ENCODE results near the gene ARHGEF40. TPM values are rescaled to one million over a fixed set of nuclear protein-coding genes. Genes with fewer than 3 reads are reported as not detected.

The ARHGEF40 gene
- polyA plus RNA-seq, 3 donors from 2014 or later = 0.23 to 0.35 TPM; not detected in 1

DNA sequence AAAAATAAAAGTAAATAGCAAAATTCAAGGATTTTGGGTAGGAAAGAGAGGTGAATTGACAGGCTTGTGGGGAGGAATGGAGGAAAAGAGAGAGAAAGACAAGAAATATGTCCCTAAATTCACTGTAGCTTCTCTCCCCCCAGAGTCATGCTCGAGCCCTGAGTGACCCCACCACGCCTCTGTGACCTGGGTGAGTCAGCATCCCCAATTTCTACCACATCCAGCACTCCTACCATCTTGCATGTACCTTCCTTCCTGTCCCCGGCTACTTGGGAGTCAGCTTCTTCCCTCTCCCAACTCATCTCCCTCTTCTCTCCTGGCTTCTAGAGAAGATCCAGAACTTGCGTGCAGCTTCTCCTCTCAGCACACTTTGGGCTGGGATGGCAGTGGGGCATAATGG, 18.6 kb downstream of the ARHGEF40 start:
- Mint-ChIP-seq H3K27me3 (ENCODE audit: low read depth in 3 of 3) (peaks cover 3 to 13% (median 8%) of the 10 kb centered on the region in 3 donors), H3K36me3 (no peaks in the 10 kb centered on the region), H3K9me3 (no peaks in the 10 kb centered on the region), H3K4me1 (peaks cover 25 to 26% of the 10 kb centered on the region in 2 donors), H3K4me3 (no peak overlapping the region), H3K27ac (peak overlapping the region in 5 of 6 donors; percentile 9 to 80 (median 56))
- DNase-seq = no peak

DNA sequence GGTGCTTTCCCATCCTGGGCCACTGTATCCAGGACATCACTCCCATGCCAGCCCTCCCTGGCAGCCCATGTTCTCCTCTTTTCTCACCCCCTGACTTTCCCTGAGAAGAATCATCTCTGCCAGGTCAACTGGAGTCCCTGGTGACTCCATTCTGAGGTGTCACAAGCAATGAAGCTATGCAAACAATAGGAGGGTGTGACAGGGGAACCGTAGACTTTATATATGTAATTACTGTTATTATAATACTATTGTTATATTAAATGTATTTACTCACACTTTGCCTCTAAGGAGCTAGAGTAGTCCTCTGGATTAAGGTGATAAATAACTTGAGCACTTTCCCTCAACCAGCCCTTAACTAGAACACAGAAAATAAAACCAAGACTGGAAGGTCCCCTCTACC, 19.2 kb downstream of the ARHGEF40 start:
- Mint-ChIP-seq H3K4me1 (peaks cover 25 to 26% of the 10 kb centered on the region in 2 donors), H3K4me3 (no peak overlapping the region), H3K9me3 (no peaks in the 10 kb centered on the region), H3K27me3 (ENCODE audit: low read depth in 3 of 3) (peaks cover 3 to 12% (median 8%) of the 10 kb centered on the region in 3 donors), H3K36me3 (no peaks in the 10 kb centered on the region), H3K27ac (peak overlapping the region in 5 of 6 donors; percentile 31 to 80 (median 46))
- DNase-seq = no peak

- Mint-ChIP-seq H3K4me1 (peaks cover 25 to 26% of the 10 kb centered on the region in 2 donors), H3K36me3 (no peaks in the 10 kb centered on the region)
Measured at GRCh38 chr14:21089877-21090193, 19.7 kb downstream of the ARHGEF40 start.

DNA sequence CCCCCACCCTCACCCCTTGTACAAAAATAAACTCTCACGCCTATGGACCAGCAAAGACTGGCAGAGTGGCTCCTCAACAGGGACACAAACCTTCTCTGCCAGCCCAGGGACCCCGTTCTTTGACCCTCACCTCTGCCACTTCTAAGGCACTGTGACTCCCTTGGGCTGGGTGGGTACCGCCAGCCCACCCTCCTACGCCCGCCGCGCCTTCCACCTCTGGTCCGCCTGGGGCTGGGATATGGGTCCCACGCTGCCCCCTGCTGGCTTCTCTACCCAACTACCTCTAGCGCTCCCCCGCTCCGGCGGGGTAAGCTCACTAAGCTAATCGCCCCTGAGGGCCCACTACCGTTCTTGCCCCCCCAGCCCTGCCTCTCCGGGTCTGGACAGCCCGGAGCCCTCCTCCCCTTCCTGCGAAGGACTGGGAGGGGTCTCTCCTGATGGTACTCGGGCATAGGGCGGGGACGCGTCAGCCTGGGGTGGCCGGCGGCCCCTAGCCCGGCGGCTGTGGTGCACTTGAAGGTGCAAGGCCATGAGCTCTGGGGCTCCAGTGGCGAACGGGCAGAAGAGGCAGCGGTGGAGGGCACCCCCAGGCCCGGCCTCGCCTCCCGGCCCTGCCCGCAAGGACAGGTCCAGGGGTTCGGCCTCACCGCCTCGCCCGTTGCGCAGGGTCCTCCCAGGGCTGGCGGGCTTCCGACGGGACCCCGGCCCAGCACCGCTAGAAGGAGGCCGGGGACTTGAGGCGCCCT, 20.3 kb downstream of the ARHGEF40 start:
- H3K36me3 Mint-ChIP-seq = no peaks in the 10 kb centered on the region
- H3K4me1 Mint-ChIP-seq = peaks cover 25 to 26% of the 10 kb centered on the region in 2 donors
- DNase-seq = no peak
- no peak overlapping the region for H3K27ac Mint-ChIP-seq
- H3K27me3 Mint-ChIP-seq (ENCODE audit: low read depth in 3 of 3) = peaks cover 3 to 10% (median 8%) of the 10 kb centered on the region in 3 donors
- H3K4me3 Mint-ChIP-seq = no peak overlapping the region
- H3K9me3 Mint-ChIP-seq = no peaks in the 10 kb centered on the region

More at GRCh38 chr14:21089877-21090193, 19.7 kb downstream of the ARHGEF40 start:
- Mint-ChIP-seq H3K4me3 (no peak overlapping the region), H3K27me3 (ENCODE audit: low read depth in 3 of 3) (peaks cover 3 to 12% (median 8%) of the 10 kb centered on the region in 3 donors), H3K27ac (peak overlapping the region in 1 of 6 donors; percentile 80), H3K9me3 (no peaks in the 10 kb centered on the region)
- no peak for DNase-seq

- Mint-ChIP-seq H3K9me3 (no peaks in the 10 kb centered on the region), H3K4me1 (peaks cover 21 to 25% of the 10 kb centered on the region in 2 donors), H3K4me3 (no peak overlapping the region), H3K27me3 (ENCODE audit: low read depth in 3 of 3) (peaks cover 3 to 8% (median 8%) of the 10 kb centered on the region in 3 donors), H3K36me3 (no peaks in the 10 kb centered on the region), H3K27ac (peak overlapping the region in 1 of 6 donors; percentile 57)
- no peak for DNase-seq
Measured at GRCh38 chr14:21090940-21091663, 21.0 kb downstream of the ARHGEF40 start.

GRCh38 chr14:21091821-21092272, 21.7 kb downstream of the ARHGEF40 start:
- H3K27me3 Mint-ChIP-seq (ENCODE audit: low read depth in 3 of 3) = peaks cover 3 to 6% (median 5%) of the 10 kb centered on the region in 3 donors
- no peak overlapping the region for H3K4me3 Mint-ChIP-seq
- no peak for DNase-seq
- H3K27ac Mint-ChIP-seq = peak overlapping the region in 2 of 6 donors; percentile 15 to 57
- no peaks in the 10 kb centered on the region for H3K36me3 Mint-ChIP-seq
- H3K9me3 Mint-ChIP-seq = no peaks in the 10 kb centered on the region
- H3K4me1 Mint-ChIP-seq = peaks cover 17 to 19% of the 10 kb centered on the region in 2 donors

GRCh38 chr14:21092273-21093011, 22.3 kb downstream of the ARHGEF40 start:
- peak; percentile 86 to 88 (median 86) for DNase-seq
- H3K4me3 Mint-ChIP-seq = no peak overlapping the region
- H3K27ac Mint-ChIP-seq = peak overlapping the region in 2 of 6 donors; percentile 49 to 61
- no peaks in the 10 kb centered on the region for H3K9me3 Mint-ChIP-seq
- H3K4me1 Mint-ChIP-seq = peaks cover 14 to 21% of the 10 kb centered on the region in 2 donors
- no peaks in the 10 kb centered on the region for H3K36me3 Mint-ChIP-seq
- peaks cover 4 to 5% (median 5%) of the 10 kb centered on the region in 3 donors for H3K27me3 Mint-ChIP-seq (ENCODE audit: low read depth in 3 of 3)

DNA sequence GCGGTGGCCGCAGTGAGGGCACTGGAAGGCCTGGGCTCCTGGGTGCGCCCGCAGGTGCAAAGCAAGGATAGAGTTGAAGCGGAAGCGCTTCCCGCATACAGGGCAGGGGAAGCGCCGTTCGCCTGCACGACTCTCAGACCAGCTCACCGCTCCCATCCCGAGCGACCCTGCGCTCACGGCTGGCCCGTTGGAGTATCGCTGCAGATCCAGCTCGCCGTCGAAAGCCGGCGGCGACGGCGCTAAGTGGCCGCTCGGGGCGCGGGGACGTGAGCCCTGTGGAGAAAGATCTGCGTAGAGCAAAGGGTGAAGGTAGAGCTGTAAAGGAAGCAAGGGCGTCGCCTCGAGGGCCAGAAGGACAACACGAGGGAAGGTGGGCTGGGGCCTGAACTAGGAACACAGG, 22.9 kb downstream of the ARHGEF40 start:
- no peak for DNase-seq
- Mint-ChIP-seq H3K27ac (no peak overlapping the region), H3K9me3 (no peaks in the 10 kb centered on the region), H3K36me3 (no peaks in the 10 kb centered on the region), H3K4me3 (no peak overlapping the region), H3K4me1 (peaks cover 11 to 16% of the 10 kb centered on the region in 2 donors), H3K27me3 (ENCODE audit: low read depth in 3 of 3) (peaks cover 2 to 4% (median 3%) of the 10 kb centered on the region in 3 donors)

GRCh38 chr14:21093769-21094681, 23.9 kb downstream of the ARHGEF40 start:
- DNase-seq = no peak
- Mint-ChIP-seq H3K4me3 (no peak overlapping the region), H3K9me3 (no peaks in the 10 kb centered on the region), H3K27me3 (ENCODE audit: low read depth in 3 of 3) (peaks cover 2 to 8% (median 4%) of the 10 kb centered on the region in 3 donors), H3K4me1 (peaks cover 14 to 18% of the 10 kb centered on the region in 2 donors), H3K36me3 (no peaks in the 10 kb centered on the region), H3K27ac (peak overlapping the region in 1 of 6 donors; percentile 60)

DNA sequence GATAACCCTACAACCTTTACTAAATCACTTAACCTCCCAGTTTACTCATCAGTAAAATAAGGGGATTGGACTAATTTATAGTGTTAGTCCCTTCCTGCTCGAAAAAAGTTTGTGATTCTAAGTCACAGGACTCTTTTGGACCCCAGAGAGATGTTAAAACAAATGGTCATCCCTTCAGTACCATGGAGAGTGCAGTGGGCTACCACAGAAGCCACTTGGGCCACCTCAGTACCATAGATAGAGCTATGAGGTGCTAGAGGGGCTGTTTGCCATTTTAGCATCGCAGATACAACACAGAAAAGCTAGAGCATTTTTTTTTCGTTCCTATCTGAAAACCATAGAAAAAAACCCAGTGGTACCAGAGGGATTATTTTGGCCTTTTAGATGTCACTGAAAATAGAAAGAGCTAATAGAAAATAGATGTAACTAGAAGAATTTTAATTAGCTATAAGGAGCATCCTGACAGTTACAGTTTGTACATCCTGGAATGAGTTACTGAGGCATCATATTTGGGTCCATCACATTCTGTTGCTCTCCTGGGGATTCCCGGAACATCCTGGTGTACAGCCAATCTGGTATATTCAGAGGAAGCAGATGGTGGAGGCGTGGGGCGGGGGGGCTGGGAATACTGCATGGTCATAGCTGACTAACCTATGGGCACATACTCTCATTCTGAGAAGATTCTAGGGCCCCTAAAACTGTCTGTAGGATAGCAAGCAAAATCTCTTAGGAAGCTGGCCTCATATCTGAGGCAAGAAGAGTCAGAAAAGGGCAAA, 25.5 kb downstream of the ARHGEF40 start:
- Mint-ChIP-seq H3K4me3 (peak overlapping the region in 2 of 5 donors; percentile 3 to 81), H3K27me3 (ENCODE audit: low read depth in 3 of 3) (peaks cover 2 to 9% (median 5%) of the 10 kb centered on the region in 3 donors), H3K4me1 (peaks cover 21 to 25% of the 10 kb centered on the region in 2 donors), H3K9me3 (no peaks in the 10 kb centered on the region), H3K27ac (peak overlapping the region in 5 of 6 donors; percentile 21 to 73 (median 42)), H3K36me3 (no peaks in the 10 kb centered on the region)
- no peak for DNase-seq

- peaks cover 20 to 25% of the 10 kb centered on the region in 2 donors for H3K4me1 Mint-ChIP-seq
- H3K9me3 Mint-ChIP-seq = no peaks in the 10 kb centered on the region
- peaks cover 5 to 9% (median 5%) of the 10 kb centered on the region in 3 donors for H3K27me3 Mint-ChIP-seq (ENCODE audit: low read depth in 3 of 3)
- peak overlapping the region; percentile 36 to 87 (median 71) for H3K27ac Mint-ChIP-seq
- no peak for DNase-seq
- peak overlapping the region; percentile 39 to 81 (median 63) for H3K4me3 Mint-ChIP-seq
- H3K36me3 Mint-ChIP-seq = no peaks in the 10 kb centered on the region
Measured at GRCh38 chr14:21096438-21096837, 26.3 kb downstream of the ARHGEF40 start.

- Mint-ChIP-seq H3K27me3 (ENCODE audit: low read depth in 3 of 3) (peaks cover 5 to 9% (median 5%) of the 10 kb centered on the region in 3 donors), H3K4me1 (peaks cover 18 to 25% of the 10 kb centered on the region in 2 donors), H3K9me3 (no peaks in the 10 kb centered on the region), H3K27ac (peak overlapping the region; percentile 31 to 87 (median 71)), H3K4me3 (peak overlapping the region; percentile 63 to 85 (median 81)), H3K36me3 (no peaks in the 10 kb centered on the region)
- no peak for DNase-seq
Measured at GRCh38 chr14:21096978-21097635, 27.0 kb downstream of the ARHGEF40 start.
